PC-9 (cell line): ENCODE measurements around the gene SORT1.

Experiments
- CTCF ChIP-seq: fragments of 200-600 bp; sonication (generic); conservative IDR thresholded peaks from 2 replicates; pipeline ENCODE4 v1.6.1; 2017; ENCODE audit warnings: mixed run types, antibody characterized with exemption, mild to moderate bottlenecking, moderate library complexity
- EZH2 ChIP-seq: fragments of 200-600 bp; sonication (generic); IDR thresholded peaks from 2 replicates; pipeline ENCODE4 v1.8.0; 2017; ENCODE audit warnings: antibody characterized with exemption, low read depth

GRCh38 chr1:109372281-109372680 is 25.4 kb downstream of the SORT1 start:
- TF ChIP-seq CTCF: no peak
- no peak for TF ChIP-seq EZH2
